Measurements from ENCODE around the gene COL26A1.

DNA sequence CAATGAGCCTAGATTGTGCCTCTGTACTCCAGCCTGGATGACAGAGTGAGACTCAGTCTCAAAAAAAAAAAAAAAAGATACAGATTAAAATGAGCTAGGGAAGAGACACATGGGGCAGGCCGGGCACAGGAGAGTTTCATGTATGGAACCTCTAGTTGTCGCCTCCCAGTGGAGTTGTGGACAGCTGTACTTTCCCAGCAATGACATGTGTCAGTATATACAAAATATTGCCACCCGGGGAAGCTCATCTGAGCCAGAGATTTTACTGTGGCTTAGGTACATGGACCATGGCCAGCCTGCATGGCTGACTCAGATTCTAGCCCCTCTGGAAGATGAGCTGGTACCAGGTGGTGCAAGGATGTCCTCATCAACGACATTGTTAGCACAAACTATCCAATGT lies 87.4 kb downstream of the COL26A1 start:
- TF ChIP-seq, protein P1, sequence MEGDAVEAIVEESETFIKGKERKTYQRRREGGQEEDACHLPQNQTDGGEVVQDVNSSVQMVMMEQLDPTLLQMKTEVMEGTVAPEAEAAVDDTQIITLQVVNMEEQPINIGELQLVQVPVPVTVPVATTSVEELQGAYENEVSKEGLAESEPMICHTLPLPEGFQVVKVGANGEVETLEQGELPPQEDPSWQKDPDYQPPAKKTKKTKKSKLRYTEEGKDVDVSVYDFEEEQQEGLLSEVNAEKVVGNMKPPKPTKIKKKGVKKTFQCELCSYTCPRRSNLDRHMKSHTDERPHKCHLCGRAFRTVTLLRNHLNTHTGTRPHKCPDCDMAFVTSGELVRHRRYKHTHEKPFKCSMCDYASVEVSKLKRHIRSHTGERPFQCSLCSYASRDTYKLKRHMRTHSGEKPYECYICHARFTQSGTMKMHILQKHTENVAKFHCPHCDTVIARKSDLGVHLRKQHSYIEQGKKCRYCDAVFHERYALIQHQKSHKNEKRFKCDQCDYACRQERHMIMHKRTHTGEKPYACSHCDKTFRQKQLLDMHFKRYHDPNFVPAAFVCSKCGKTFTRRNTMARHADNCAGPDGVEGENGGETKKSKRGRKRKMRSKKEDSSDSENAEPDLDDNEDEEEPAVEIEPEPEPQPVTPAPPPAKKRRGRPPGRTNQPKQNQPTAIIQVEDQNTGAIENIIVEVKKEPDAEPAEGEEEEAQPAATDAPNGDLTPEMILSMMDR (IDR thresholded peaks at IDR 0.05 in 4 of 5, conservative IDR thresholded peaks at IDR 0.05 in 1 of 5) = no peak
- no peak for TF ChIP-seq POLR2A (IDR thresholded peaks at IDR 0.05)

All from gastrocnemius medialis (tissue), 4 donors.